Astrocyte of the cerebellum (primary cell): ENCODE measurements around the gene BLOC1S4.

Source experiments
- DNase-seq: peaks from one replicate; pipeline ENCODE4 v3.0.0-alpha.2; 2011; ENCODE audit warnings: low read depth
- H3K4me3 ChIP-seq: 2 replicates; pipeline ENCODE4 v1.5.1; 2011; ENCODE audit warnings: mild to moderate bottlenecking, low read depth, low read length, moderate library complexity
- CTCF ChIP-seq: IDR thresholded peaks from 2 replicates; pipeline ENCODE4 v1.5.1; 2012; ENCODE audit warnings: low read length, low read depth, moderate library complexity, mild to moderate bottlenecking; ENCODE audit errors: missing control alignments
- in situ Hi-C: cut with HindIII; loops from 2 replicates; pipeline ENCODE4 v1.10.0; 2017; ENCODE audit warnings: low sequenced_read_pairs

BLOC1S4 gene

DNA sequence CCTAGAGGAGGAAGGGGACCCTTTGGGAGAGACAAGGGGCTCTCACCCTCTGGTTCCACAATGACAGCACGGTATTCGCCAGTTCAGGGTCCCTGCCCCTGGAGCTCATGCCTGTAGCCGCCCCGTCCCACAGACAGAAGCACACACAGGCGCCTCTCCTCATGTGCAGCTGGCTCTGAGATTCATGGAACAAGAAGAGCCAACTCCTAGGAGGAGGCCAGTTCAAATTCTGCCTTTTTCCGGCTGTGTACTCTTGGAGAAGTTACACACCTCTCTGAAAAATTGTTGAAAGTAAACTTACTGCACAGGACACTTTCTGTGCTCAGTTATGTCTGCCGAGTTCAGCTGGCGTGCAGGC, 15.3 kb downstream of the BLOC1S4 start:
- in situ Hi-C loops = no loop called here
- TF ChIP-seq CTCF = no peak
- H3K4me3 ChIP-seq = no peak overlapping the region
- DNase-seq = no peak

DNA sequence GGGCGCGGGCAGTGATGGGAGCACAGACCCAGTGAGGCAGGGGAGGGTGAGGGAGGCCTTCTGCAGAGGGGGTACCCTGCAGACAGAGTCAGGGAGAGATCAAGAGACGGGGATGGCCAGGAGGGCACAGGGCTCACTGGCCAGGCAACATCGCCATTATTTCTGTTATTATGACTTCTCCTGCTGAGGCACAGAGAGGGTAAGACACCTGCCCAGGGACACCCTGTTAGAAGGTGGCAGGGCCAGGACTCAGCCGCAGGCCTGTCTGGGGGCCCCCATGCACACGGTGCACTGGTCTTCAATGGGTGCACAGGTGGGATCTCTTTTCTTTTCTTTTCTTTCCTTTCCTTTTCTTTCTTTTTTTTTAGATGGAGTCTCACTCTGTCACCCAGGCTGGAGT, 15.8 kb downstream of the BLOC1S4 start:
- no peak for TF ChIP-seq CTCF
- in situ Hi-C loops = no loop called here
- DNase-seq = no peak
- no peak overlapping the region for H3K4me3 ChIP-seq

DNA sequence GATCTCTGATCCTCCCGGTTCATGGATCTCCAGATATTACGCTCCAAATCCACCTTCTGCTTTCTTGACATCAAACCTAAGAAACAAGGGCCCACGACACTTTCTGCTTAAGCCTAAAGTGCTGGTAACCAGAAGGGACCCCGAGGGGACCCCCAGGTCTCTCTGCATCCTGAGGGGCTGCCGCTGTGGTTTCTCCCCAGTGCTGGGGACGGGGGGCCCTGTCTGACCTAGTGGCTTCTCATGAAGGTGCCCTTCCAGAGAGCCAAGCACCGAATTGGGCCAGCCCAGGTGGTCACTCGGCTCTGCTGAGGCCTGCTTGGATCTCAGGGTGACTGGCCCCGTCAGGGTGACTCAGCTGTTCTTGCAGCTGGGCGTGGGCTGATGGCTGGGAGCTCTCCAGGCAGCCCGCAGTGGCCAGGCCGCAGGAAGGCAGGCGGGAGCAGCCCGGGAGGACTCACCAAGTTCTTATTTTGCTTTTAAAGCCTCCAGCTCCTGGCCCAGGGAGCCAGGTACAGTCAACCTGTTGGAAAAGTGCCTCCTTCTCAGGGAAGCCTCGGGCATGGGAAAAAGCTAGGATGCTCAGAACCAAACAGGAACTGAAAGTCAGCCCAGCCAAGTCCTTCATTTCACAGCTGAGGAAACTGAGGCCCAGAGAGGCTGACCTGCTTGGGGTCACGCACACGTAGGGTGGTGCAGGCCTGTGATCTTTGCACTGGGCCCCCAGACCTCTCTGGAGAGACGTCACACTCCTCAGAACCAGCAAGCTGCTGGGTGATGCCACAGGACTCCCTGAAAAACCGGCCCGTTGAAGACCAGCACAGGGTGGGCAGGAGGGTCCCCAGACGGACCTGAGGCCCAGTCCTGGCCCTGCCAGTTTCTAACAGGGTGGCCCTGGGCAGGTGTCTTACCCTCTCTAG, 16.7 kb downstream of the BLOC1S4 start:
- peak; percentile 74 for DNase-seq
- in situ Hi-C loops = no loop called here
- no peak overlapping the region for H3K4me3 ChIP-seq
- TF ChIP-seq CTCF = no peak

GRCh38 chr4:6733358-6734164, 17.6 kb downstream of the BLOC1S4 start:
- no peak overlapping the region for H3K4me3 ChIP-seq
- in situ Hi-C loops = no loop called here
- no peak for TF ChIP-seq CTCF
- no peak for DNase-seq

GRCh38 chr4:6734165-6734786, 18.3 kb downstream of the BLOC1S4 start:
- no peak for DNase-seq
- no peak for TF ChIP-seq CTCF
- H3K4me3 ChIP-seq = no peak overlapping the region
- in situ Hi-C loops = no loop called here

DNA sequence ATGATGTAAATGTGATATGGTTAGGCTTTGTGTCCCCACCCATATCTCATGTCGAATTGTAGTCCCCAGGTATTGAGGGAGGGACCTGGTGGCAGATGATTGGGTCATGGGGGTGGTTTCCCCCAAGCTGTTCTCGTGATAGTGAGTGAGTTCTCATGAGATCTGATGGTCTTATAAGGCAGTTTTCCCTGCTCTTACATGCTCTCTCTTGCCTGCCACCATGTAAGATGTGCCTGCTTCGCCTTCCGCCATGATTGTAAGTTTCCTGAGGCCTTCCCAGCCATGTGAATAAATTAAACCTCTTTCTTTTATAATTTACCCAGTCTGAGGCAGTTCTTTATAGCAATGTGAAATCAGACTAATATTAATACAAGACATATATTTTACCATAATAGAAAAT, 23.9 kb downstream of the BLOC1S4 start:
- H3K4me3 ChIP-seq = no peak overlapping the region
- DNase-seq = no peak
- in situ Hi-C loops = no loop called here
- TF ChIP-seq CTCF = no peak
